Skin of body (tissue), 2 donors: ENCODE measurements around the gene POTEG. TPM values are rescaled to one million over a fixed set of nuclear protein-coding genes. Genes with fewer than 3 reads are reported as not detected.
"Not testable (repeated sequence)": the region's sequence is repeated elsewhere in the genome, so short reads cannot be mapped to it uniquely, and the experiment has no call there.

Experiments used
- DNase-seq: peaks from one replicate; lab custom pipeline; 2025; lab: John Stamatoyannopoulos, UW
- total RNA-seq: library from RNA; depleted of rRNA; stranded (reverse); fragments of >200 nt; gene quantifications from one replicate; pipeline ENCODE4 v1.2.3, GENCODE V29; 2014

POTEG gene
- not detected for total RNA-seq

DNA sequence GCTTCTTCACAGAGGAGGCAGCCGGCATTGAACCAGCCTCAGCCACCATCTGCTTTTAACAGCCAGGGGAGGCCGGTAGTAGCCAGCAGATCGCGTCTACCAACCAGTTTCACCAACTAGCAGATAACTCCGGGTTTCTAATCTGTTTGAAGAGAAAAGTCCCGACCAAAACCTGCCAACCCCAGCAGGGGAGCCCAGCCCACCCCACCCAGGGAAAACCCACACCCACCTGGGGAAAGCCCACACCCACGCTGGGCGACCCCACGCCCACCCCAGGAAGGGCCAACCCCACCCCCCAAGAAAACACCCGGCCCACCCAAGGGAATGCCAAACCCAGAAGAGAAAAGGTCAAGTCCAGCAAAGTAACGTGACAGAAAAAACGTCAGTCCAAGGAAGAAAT, at the start of gene POTEG:
Gene POTEG (minus strand): TSS at position 101 of the 400 bp plus-strand sequence. CDS start 52 bp downstream, at position 49.
- DNase-seq: not testable (repeated sequence)

DNA sequence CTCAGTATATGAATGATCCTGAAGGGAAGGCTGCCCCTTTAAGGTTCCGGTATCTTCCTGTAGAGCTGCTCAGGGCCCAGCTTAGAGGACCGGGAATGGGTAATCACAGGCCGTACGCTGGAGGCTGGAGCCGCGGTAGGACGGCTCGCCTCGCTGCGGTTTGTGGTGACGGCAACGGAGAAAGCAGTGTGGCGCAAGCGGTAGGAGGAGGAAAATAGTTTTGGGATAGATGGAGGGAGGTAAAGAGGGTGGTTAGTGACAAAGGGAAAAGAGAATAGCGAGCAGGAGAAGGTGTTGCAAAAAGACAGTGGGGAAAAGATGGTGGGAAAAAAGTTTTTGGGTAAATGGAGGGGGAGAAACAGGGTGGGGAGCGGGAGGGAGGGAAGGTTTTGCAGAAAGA, 48.0 kb upstream of the POTEG start:
- not testable (repeated sequence) for DNase-seq

DNA sequence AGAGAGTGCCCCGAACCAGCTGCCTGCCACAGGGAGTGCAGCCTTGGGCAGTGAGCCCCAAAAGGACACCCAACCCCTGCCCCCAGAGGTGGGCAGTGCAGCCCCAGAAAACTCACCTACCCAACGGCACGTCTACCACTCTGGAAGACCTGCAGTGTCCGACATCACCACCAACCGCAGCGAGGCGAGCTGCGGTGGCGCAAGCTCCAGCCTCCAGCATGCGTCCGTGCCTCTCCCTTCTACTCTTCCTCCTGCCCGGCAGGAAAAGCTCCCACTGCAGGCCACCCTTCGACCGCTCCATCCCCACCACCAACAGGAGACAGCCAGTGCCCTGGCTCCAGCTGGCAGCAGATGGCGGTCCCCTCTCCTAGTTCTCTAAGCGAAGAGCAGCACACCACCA, 47.3 kb upstream of the POTEG start:
- DNase-seq: not testable (repeated sequence)

DNA sequence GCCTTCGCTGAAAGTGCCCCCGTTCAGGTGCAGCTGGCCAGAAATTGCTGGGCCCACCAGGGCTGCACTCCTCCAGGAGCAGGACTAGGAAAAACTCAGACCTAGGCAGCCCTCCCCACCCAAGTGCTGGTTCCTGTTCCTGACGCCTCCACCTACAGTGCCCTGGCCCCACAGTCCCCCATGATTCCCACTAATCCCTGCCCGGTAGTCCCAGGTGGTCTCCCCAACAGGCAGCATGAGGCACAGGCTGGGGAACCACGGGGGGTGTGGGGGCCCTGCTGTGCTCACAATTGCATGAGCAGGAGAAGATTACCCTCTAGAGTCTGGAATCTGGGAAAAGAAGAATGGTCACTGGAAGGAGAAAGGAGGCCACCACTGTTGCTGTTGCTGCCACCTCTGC, 46.4 kb upstream of the POTEG start:
- DNase-seq: not testable (repeated sequence)

DNA sequence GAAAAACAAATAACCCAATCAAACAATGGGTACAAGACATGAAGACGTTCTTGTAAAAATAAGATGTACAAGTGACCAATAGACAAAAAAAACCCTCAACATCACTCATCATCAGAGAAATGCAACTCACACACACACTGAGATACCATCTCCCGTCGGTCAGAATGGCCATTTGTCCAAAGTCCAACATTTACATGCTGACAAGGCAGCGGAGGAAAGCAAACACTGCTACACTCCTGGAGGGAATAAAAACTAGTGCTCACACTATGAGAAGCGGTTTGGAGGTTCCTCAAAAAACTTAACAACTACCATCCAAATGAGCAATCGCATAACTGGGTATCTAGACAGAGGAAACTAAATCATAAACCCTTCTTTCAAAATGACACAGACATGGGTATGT, 11.6 kb upstream of the POTEG start:
- not testable (repeated sequence) for DNase-seq

DNA sequence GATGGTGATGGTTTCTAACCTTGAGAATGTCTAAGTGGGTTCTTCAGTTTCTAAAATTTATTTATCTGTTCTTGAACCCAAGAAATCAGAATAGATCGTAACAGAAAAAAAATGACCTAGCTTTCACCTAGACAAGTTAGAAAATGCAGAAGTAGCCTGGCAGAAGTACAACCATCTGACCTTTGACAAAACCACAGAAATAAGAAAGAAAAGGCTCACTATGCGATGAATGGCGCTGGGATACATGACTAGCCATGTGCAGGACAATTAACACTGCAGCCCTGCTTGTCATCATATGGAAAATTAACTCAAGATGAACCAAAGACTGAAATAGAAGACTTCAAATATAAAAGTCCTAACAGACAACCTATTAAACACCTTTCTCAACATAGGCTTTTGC, 5.7 kb upstream of the POTEG start:
- DNase-seq: not testable (repeated sequence)

DNA sequence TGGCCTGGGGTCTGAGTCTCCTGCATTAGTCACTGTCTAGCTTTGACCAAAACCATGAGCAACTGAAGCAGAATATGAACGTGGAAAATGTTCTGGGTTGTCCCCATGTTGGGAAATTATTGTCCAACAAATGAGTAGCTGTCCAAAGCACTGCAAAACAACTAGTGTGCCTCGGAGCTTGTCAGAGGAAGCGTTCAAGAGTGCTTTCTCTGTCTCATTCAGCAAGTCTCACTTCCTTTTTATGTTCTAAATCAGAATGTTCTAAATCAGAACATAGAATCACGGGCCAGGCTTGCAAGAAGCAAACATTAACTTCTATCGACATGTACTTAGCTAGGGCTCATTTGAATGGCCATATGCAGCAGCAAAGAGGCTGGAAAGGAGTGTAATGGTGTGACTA, 5.1 kb upstream of the POTEG start:
- DNase-seq: not testable (repeated sequence)

DNA sequence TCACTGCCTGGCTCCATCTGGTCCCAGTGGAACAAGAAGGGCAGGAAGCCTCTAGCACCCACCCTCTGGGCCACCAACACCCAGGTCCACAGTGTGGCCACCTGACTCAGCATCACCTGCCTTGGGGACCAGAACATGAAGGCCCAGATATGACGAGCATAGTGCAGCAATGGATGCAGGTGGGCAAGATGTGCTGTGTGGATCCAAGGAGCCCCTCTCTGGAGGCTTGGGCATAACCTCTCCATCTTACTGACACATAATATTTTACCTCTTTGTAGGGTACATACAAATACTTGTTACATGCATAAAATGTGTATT, 2.9 kb upstream of the POTEG start:
- DNase-seq: not testable (repeated sequence)

DNA sequence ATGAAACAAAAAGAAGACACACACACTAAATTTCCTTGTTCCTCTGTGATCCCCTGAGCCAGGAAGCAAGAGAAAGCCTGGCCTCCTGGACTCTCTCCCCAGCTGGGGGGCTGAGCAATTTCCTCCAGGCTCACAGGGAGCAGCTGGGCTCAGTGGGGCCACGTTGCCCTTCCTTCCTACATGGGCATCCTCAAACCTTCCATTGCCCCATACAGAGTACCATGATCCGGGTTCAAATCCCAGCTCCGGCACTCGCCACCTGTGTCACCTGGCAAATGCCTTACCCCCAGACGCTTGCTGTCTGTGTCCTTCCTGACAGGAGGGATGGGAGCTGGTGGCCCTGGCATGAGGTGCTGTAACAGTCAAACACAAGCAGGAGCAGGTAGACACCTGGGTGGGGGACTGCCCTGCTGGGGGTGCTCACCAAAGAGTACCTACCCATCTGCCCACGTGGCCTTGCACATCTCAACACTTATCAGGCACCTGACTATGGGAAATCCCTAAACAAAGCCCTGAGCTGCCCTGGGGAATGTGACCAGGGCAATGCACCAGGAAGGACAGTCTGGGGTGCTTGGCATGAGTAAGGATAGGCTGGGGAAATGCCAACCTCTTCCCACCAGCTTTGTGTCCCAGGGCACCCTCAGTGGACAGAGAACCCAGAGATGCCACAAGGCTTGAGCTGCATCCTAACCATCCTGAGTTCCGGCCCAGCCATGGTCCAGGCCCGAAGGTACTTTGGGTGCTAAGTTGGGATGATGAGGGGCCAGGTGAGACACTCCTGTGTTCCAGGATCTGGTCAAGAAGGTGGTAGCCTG, 2.4 kb upstream of the POTEG start:
- not testable (repeated sequence) for DNase-seq

DNA sequence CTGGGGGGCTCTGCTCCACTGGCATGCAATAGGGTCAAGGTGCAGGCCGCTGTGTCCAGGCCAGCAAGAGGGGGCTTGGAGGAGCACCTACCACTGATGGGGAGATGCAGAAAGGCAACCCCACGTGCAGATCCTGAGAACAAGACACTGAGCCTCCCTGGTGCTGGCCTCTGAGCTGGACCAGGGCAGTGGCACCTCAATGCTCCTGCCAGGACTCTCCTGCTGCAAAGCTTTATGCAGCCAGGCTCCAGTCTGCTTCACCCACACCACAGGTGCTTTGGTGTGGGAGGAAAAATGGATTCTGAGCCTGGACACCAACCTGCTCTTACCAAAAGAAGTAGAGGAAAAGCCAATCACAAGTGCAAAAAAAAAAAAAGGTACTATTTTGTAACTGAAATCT, 1.7 kb upstream of the POTEG start:
- DNase-seq: not testable (repeated sequence)

DNA sequence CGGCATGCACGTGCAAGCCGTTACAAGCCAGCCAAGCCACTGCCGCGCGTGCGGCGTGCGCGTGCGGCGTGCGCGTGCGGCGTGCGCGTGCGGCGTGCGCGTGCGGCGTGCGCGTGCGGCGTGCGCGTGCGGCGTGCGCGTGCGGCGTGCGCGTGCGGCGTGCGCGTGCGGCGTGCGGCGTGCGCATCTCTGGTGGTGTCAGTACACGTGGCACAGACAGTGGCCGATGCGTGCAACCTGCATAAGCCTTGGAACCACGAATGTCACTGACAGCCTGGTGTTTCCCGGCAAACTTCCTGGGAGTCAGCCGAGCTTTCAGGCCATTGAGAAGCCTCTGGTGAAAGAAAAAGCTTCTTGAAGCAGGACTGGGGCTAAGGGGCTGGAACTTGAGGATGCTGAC, 750 bp upstream of the POTEG start:
- DNase-seq: not testable (repeated sequence)

DNA sequence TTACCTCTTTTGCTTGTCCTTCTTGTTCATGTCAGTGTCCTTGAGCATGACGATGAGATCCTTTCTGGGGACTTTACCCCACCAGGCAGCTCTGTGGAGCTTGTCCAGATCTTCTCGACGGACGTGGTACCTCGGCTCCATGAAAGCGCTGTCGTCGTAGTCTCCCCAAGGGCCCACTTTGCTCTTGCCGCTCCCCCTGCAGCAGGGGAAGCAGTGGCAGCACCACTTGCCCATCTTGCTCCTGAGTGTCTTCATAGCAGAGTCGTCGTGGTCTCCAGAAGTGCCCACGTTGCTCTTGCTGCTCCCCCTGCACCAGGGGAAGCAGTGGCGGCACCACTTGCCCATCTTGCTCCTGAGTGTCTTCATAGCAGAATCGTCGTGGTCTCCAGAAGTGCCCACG, 376 bp downstream of the POTEG start:
- DNase-seq: not testable (repeated sequence)

DNA sequence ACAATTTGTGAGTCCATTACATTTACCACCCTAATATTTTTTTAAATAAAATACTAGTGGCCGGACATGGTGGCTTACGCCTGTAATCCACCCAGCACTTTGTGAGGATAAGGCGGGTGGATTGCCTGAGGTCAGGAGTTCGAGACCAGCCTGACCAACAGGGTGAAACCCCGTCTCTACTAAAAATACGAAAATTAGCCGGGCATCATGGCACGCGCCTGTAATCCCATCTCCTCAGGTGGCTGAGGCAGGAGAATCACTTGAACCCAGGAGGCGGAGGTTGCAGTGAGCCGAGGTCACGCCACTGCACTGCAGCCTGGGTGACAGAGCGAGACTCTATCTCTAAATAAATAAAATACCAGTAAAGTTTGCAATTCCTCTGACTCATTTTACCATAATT, 25.6 kb downstream of the POTEG start:
- DNase-seq: not testable (repeated sequence)

DNA sequence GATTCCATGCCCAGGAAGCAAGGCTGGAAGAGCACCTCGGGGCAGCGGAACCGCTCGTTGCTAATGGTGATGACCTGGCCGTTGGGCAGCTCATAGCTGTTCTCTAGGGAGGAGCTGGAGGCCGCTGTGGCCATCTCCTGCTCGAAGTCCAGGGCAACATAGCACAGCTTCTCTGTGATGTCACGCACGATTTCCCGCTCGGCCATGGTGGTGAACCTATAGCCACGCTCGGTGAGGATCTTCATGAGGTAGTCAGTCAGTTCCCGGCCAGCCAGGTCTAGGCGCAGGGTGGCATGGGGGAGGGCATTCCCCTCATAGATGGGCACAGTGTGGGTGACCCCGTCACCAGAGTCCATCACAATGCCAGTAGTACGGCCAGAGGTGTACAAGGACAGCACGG, 32.0 kb downstream of the POTEG start:
- DNase-seq: not testable (repeated sequence)

DNA sequence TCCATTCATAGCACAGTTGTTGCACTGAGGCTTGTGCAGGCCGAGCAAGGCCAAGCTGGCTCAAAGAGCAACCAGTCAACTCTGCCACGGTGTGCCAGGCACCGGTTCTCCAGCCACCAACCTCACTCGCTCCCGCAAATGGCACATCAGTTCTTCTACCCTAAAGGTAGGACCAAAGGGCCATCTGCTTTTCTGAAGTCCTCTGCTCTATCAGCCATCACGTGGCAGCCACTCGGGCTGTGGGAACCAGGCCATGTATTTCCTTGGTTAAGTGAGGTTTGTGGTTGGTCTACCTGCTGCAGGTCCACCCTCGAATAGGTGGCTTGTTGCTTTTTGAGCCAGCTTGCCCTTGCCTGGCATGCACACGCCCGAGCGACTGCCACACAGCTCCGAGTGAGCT, 39.4 kb downstream of the POTEG start:
- DNase-seq: not testable (repeated sequence)

DNA sequence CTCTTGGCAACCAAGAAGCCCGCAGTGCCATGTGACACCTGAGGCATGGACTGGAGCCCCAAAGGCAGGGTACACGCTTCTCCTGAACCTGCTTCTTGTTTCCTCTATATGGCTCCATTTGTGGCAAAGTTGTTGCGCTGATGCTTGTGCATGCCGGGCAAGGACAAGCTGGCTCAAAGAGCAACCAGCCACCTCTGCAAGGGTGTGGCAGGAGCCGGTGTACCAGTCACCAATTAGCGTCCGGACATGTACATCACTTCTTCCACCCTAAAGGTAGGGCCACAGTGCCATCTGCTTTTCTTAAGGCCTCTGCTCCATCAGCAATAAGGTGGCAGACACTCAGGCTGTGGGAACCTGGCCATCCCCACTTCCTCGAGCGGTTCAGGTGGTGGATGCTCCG, 43.9 kb downstream of the POTEG start:
- not testable (repeated sequence) for DNase-seq

DNA sequence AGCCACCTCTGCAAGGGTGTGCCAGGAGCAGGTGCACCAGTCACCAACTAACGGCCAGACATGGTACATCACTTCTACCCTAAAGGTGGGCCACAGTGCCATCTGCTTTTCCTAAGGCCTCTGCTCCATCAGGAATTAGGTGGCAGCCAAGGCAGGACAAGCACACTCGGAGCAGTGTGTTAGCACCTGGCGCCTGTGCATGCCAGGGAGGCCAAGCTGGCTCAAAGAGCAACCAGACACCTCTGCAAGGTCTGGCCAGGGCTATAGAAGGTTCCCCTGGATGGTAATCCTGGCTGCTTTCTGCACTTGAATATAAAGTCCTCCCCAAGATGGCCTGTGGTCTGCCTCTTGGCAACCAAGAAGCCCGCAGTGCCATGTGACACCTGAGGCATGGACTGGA, 45.4 kb downstream of the POTEG start:
- not testable (repeated sequence) for DNase-seq

DNA sequence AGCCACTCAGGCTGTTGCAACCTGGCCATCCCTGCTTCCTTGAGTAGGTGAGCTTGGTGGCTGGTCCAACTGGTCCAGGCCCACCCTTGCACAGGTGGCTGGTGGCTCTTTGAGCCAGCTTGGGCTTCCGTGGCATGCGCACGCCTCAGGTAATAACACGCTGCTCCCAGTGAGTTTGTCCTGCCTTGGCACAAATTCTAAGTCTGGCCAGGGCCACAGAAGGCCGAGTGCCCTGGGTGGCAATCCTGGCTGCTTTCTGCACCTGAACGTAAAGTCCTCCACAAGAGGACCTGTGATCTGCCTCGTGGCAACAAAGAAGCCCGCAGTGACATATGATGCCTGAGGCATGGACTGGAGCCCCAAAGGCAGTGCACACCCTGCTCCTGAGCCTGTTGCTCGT, 47.1 kb downstream of the POTEG start:
- not testable (repeated sequence) for DNase-seq

DNA sequence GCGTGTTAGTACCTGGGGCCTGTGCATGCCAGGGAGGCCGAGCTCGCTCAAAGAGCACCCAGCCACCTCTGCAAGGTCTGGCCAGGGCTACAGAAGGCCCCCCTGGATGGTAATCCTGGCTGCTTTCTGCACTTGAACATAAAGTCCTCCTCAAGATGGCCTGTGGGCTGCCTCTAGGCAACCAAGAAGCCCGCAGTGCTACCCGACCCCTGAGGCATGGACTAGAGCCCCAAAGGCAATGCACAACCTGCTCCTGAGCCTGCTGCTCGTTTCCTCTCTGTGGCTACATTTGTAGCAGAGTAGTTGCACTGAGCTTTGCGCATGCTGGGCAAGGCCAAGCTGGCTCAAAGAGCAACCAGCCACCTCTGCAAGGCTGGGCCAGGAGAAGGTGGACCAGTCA, 47.8 kb downstream of the POTEG start:
- DNase-seq: not testable (repeated sequence)

DNA sequence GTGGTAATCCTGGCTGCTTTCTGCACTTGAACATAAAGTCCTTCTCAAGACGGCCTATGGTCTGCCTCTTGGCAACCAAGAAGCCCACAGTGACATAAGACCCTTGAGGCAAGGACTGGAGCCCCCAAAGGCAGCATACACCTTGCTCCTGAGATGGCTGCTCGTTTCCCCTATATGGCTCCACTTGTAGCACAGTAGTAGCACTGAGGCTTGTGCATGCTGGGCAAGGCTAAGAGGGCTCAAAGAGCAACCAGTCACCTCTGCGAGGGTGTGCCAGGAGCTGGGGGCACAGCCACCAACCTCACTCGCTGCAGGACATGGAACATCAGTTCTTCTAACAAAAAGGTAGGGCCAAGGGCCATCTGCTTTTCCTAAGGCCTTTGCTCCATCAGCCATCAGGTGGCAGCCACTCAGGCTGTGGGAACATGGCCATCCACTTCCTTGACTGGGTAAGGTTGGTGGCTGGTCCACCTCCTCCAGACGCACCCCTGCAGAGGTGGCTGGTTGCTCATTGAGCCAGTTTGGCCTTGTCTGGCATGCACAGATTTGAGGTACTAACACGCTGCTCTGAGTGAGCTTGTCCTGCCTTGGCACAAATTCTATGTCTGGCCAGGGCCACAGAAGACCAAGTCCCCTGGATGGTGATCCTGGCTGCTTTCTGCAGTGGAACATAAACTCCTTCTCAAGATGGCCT, 49.9 kb downstream of the POTEG start:
- not testable (repeated sequence) for DNase-seq

DNA sequence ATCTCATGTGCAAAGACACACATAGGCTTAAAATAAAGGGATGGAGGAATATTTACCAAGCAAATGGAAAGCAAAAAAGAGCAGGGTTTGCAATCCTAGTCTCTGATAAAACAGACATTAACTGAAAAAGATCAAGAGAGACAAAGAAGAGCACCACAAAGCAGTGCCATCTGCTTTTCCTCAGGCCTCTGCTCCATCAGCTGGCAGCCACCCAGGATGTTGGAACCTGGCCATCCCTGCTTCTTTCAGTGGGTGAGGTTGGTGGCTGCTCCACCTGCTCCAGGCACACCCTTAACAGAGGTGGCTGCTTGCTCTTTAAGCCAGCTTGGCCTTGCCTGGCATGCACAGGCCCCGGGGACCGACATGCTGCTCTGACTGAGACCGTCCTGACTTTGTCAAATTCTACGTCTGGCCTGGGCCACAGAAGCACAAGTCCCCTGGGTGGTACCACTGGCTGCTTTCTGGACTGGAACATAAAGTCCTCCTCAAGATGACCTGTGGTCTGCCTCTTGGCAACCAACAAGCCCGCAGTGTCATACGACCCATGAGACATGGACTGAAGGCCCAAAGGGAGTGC, 51.0 kb downstream of the POTEG start:
- DNase-seq: not testable (repeated sequence)

DNA sequence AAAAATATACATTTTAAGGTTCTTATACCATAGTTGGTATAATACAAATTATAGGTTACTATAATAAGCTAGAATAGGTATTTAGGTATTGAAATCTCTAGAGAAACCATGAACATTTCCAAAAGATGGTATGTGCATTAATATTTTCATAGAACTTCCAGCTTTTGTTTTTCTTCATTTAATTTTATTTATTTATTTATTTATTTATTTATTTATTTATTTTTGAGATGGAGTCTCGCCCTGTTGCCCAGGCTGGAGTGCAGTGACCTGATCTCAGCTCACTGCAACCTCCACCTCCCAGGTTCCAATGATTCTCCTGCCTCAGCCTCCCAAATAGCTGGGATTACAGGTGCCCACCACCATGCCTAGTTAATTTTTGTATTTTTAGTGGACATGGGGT, 54.0 kb downstream of the POTEG start:
- not testable (repeated sequence) for DNase-seq
